GM20000 (cell line): ENCODE measurements around the gene INAFM2.

Source experiments
- DNase-seq: peaks from one replicate; pipeline ENCODE4 v3.0.0; 2012; ENCODE audit warnings: low spot score
- CTCF ChIP-seq: IDR thresholded peaks from 2 replicates; pipeline ENCODE4 v1.5.1; 2012; ENCODE audit warnings: mild to moderate bottlenecking, control low read depth; ENCODE audit errors: extremely low read depth, missing control alignments

Gene INAFM2

DNA sequence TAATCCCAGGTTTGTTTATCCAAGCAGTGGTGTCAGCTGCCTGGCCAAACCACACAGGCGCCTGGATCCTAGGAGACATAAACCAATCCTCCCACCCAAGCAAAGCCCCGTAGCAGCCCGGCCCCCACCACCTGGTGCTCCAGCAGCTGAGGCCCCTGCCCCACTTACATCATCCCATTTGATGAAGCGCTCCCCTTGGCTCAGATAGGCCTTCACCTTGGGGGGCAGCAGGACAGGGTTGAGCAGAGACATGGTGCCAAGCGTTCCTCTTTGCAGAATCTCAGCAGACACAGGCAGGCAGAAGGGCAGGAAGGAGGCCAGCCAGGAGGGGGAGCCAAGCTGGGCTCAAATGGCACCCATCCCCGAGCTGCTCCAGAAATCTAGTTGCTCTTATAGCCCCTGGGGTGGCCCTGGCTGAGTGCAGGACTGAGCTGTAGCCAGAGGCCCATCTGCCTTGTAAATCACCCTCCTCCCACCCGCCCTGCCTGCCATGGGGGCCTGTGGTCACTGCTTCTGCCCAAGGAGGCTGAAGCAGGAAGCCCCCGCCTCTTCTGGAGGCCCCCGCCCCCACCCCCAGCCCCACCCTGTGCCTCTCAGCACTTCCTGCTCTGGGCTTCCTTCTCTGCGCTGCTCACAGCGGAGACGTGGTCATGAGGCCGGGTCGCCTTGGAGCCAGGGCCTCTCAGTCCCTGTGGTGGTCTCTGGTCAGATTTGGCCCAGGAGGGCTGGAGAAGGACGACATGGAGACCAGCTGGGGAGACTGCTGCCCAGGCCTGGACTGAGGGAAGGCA, 15.9 kb upstream of the INAFM2 start, which contains the start of gene PLCB2:
PLCB2 (minus strand) TSS at position 515 of the 791 bp plus-strand sequence; CDS start at position 252, 263 bp downstream.
- TF ChIP-seq CTCF: no peak
- DNase-seq: peak; percentile 78

- DNase-seq: no peak
These were observed 14.1 kb upstream of the INAFM2 start for GRCh38 chr15:40309344-40309862.

DNA sequence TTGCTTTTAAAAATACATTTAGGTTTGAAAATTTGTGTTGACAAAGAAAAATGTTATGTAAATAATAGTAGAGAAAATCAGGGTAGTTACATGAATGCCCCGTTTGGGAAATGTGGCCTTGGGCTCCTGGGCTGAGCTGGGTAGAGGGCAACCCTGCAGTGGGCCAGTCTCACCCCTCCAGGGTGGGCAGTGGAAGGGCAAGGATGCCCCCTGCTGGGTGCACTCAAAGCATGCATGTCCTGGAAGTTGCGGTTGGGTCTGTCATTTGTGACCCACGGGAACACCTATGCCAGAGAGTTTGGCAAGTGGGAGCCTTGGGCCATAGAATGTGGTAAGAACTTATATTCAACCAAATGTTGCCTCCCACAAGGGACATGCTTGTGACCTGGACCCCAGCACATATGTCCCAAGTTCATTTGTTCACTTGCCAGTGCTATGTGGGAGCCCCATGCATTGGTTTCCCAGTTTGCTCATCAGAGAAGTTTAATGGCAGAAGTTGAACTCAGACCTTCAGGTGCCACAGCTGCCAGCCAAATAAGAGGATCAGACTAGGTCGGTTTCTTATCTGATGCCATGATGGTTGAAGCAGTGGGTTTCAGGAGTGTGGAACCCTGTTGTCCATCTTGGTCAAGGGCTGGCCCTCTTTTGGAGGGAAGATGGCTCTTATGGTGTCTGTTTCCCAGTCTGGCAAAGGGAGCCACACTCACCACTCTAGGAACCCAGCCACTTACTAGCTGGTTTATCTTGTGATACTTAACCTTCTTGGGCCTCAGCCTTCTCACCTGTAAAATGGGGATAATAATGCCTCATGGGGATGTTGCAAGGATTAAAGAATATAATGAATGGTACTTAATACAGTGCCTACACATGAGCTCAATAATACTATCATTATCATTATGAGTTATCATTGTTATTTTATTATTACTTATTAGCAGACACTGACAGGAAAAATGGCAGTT, 13.2 kb upstream of the INAFM2 start:
- peak; percentile 72 for TF ChIP-seq CTCF
- DNase-seq: peak; percentile 61

More at GRCh38 chr15:40309344-40309862, 14.1 kb upstream of the INAFM2 start:
- no peak for TF ChIP-seq CTCF

GRCh38 chr15:40310993-40311392, 12.5 kb upstream of the INAFM2 start:
- TF ChIP-seq CTCF: no peak
- DNase-seq: no peak

DNA sequence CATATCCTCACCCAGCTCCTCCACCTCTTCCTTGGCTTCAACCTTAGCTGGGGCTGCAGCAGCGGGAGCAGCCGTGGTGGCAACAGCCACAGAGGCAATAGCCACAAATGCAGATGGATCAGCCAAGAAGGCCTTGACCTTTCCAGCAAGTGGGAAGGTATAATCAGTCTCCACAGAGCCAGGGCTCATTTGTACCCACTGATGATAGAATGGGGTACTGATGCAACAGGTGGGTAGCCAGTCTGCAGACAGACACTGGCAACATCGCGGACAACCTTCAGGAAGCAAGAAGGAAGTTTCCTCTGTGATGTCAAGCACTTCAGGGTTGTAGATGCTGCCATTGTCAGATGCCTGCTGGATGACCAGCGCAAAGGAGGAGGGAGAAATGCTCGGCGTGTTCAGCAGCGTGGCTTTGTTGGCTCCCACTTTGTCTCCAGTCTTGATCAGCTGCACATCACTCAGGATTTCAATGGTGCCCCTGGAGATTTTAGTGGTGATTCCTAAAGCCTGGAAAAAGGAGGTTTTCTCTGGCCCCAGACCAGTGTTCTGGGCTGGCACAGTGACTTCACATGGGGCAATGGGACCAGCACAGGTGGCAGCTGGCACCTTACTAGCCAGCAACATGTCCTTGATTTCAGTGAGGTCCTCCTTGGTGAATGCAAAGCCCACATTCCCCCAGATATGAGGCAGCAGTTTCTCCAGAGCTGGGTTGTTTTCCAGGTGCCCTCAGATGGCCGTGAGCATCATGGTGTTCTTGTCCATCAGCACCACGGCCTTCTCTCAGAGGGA, 10.9 kb upstream of the INAFM2 start:
- TF ChIP-seq CTCF: no peak
- no peak for DNase-seq

DNA sequence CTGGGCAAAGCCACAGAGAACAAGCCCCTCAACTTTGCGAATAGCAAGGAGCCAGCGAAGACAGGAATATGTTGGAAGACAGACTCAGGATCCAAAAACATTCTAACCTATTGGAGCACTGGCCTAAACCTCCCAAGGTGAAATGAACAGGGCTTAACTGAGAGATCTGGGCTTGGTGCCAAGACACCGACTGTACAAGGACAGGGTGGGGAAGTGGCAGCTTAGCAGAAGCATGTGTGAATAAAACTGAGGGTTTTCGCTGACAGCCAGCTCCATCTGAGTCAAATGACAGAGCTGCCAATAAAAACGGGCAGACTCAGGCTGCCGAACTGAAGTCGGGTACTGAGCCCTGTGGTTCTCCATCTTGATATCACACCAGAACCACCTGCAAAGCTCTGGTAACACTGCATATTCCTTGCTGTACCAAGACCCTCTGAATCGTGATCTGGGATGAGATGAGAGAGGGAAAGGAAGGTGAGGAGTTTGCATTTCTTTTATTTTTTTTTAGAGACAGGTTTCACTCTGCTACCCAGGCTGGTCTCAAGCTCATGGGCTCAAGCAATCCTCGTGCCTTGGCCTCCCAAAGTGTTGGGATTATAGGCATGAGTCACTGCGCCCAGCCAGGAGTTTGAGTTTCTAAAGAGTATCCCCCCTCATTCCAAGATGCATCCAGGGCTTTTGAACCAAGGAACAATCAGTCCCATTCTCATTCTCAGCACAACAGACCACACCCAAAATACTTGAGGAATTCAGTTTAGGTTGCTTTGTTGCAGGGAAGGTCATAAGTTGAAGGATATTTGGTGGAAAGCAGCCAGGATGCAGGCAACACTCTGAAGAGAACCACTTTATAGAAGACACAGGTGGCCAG, 9.7 kb upstream of the INAFM2 start:
- TF ChIP-seq CTCF: no peak
- no peak for DNase-seq
